Measurements from ENCODE around the gene TASP1. TPM values are rescaled to one million over a fixed set of nuclear protein-coding genes. Genes with fewer than 3 reads are reported as not detected.

Gene TASP1
- total and polyA plus RNA-seq, 10 of the 15 experiments (the other 5 are each of a cell fraction or from before 2014, with no cell fraction given) = 7.4 to 17.8 (median 10.5) TPM

DNA sequence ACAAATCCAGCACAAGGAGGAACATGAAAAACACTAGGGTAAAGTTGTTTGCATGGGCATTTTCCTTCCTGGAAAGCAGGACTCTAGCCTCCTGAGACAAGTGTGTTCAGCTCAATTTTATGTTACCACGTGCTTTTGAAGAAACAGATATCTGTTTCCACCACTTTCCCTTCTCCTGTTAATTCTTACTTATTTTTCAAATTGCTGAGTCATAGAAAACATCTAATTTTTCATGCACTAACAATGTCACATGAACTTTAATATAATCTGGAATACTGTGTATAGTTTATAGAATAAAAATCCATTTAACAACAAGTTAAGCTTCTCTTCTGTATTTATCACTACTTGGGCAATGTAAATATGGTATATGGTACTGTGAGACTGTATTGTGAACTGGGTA is 243.5 kb downstream of the TASP1 start:
- intact Hi-C loops (cut with micrococcal nuclease; ENCODE audit: unreplicated experiment) (no loop called here), in situ Hi-C loops (cut with MboI) (no loop called here)
- no peak for ATAC-seq
- no TSS peak for BruUV-seq (replicated peaks)
- Histone ChIP-seq H3K9ac (ENCODE audit: control insufficient read depth, insufficient read depth, low read length) (no peak overlapping the region), H3K27ac (ENCODE audit: control insufficient read depth, insufficient read depth) (no peak overlapping the region), H3K4me1 (ENCODE audit: control insufficient read depth, insufficient read depth, low read length) (no peaks in the 10 kb centered on the region), H2AFZ (ENCODE audit: control insufficient read depth, low read depth, low read length) (no peak overlapping the region), H3K36me3 (ENCODE audit: control insufficient read depth in 2 of 2, insufficient read depth in 2 of 2, low read length in 1 of 2) (no peaks in the 10 kb centered on the region), H4K20me1 (ENCODE audit: control insufficient read depth, insufficient read depth) (no peaks in the 10 kb centered on the region), H3K9me3 (replicated peaks; ENCODE audit: control insufficient read depth, insufficient read depth, low read length) (no peaks in the 10 kb centered on the region), H3K27me3 (replicated peaks in 1 of 2; ENCODE audit: control insufficient read depth in 2 of 2, insufficient read depth in 2 of 2, low read length in 1 of 2) (no peaks in the 10 kb centered on the region), H3K4me2 (ENCODE audit: control insufficient read depth, insufficient read depth) (no peak overlapping the region), H3K4me3 (no peak overlapping the region), H3K79me2 (ENCODE audit: control insufficient read depth, insufficient read depth, low read length) (no peaks in the 10 kb centered on the region)
- DNase-seq (ENCODE audit: low read depth, low spot score) = no peak
- no peak for FAIRE-seq
- CTCF ChIA-PET = interaction anchor here (0.8 to 1.0 kb wide), 3 partner anchors 9 to 152 kb away, joined by 3 to 4 read pairs (median 4); no protein-coding TSS in a partner anchor
- RAD21 ChIA-PET (ENCODE audit: unreplicated experiment) = no interaction called here
- SMC1A ChIA-PET (ENCODE audit: uncharacterized antibody, unreplicated experiment) = interaction anchor here (0.6 to 1.5 kb wide), 4 partner anchors 9 to 151 kb away, joined by 3 read pairs; no protein-coding TSS in a partner anchor
- 0% methylated on average over 1 of the region's 1 CpG for WGBS (ENCODE audit: insufficient coverage, insufficient replicate concordance, low lambda C conversion rate, missing lambda C conversion rate)
- POLR2A ChIA-PET = no interaction called here
- TF ChIP-seq SIN3A (IDR thresholded peaks at IDR 0.05; ENCODE audit: low read depth, low read length) = no peak
- no peak for TF ChIP-seq GABPA (IDR thresholded peaks at IDR 0.05; ENCODE audit: low read depth)
- no peak for TF ChIP-seq NR2C1 (IDR thresholded peaks at IDR 0.05)
- TF ChIP-seq, protein P1, sequence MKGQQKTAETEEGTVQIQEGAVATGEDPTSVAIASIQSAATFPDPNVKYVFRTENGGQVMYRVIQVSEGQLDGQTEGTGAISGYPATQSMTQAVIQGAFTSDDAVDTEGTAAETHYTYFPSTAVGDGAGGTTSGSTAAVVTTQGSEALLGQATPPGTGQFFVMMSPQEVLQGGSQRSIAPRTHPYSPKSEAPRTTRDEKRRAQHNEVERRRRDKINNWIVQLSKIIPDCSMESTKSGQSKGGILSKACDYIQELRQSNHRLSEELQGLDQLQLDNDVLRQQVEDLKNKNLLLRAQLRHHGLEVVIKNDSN (IDR thresholded peaks at IDR 0.05; ENCODE audit: borderline replicate concordance, extremely low read length, insufficient read depth, low read depth, low read length) = no peak
- no peak for TF ChIP-seq CEBPB (IDR thresholded peaks at IDR 0.05; ENCODE audit: borderline replicate concordance in 1 of 2, low read depth in 2 of 2, low read length in 2 of 2)
- no peak for TF ChIP-seq EP300 (IDR thresholded peaks at IDR 0.05; ENCODE audit: borderline replicate concordance in 1 of 2, control insufficient read depth in 1 of 2, low read depth in 2 of 2, low read length in 2 of 2)
- TF ChIP-seq LARP7 (IDR thresholded peaks at IDR 0.05) = no peak
- no peak for TF ChIP-seq NFXL1 (IDR thresholded peaks at IDR 0.05; ENCODE audit: borderline replicate concordance)
- TF ChIP-seq NFIC (IDR thresholded peaks at IDR 0.05; ENCODE audit: low read depth, low read length) = no peak
- TF ChIP-seq, protein P2, sequence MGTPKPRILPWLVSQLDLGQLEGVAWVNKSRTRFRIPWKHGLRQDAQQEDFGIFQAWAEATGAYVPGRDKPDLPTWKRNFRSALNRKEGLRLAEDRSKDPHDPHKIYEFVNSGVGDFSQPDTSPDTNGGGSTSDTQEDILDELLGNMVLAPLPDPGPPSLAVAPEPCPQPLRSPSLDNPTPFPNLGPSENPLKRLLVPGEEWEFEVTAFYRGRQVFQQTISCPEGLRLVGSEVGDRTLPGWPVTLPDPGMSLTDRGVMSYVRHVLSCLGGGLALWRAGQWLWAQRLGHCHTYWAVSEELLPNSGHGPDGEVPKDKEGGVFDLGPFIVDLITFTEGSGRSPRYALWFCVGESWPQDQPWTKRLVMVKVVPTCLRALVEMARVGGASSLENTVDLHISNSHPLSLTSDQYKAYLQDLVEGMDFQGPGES (IDR thresholded peaks at IDR 0.05) = no peak
- TF ChIP-seq PAX5 (IDR thresholded peaks at IDR 0.05; ENCODE audit: borderline replicate concordance, low read depth, low read length) = no peak
- TF ChIP-seq SMAD5 (IDR thresholded peaks at IDR 0.05; ENCODE audit: low read depth) = no peak
- TF ChIP-seq, protein P3, sequence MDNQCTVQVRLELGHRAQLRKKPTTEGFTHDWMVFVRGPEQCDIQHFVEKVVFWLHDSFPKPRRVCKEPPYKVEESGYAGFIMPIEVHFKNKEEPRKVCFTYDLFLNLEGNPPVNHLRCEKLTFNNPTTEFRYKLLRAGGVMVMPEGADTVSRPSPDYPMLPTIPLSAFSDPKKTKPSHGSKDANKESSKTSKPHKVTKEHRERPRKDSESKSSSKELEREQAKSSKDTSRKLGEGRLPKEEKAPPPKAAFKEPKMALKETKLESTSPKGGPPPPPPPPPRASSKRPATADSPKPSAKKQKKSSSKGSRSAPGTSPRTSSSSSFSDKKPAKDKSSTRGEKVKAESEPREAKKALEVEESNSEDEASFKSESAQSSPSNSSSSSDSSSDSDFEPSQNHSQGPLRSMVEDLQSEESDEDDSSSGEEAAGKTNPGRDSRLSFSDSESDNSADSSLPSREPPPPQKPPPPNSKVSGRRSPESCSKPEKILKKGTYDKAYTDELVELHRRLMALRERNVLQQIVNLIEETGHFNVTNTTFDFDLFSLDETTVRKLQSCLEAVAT (IDR thresholded peaks at IDR 0.05) = no peak
- TF ChIP-seq BMI1 (IDR thresholded peaks at IDR 0.05; ENCODE audit: borderline replicate concordance) = no peak
- no peak for TF ChIP-seq FOXM1 (IDR thresholded peaks at IDR 0.05; ENCODE audit: low read depth, low read length)
- TF ChIP-seq, protein P4, sequence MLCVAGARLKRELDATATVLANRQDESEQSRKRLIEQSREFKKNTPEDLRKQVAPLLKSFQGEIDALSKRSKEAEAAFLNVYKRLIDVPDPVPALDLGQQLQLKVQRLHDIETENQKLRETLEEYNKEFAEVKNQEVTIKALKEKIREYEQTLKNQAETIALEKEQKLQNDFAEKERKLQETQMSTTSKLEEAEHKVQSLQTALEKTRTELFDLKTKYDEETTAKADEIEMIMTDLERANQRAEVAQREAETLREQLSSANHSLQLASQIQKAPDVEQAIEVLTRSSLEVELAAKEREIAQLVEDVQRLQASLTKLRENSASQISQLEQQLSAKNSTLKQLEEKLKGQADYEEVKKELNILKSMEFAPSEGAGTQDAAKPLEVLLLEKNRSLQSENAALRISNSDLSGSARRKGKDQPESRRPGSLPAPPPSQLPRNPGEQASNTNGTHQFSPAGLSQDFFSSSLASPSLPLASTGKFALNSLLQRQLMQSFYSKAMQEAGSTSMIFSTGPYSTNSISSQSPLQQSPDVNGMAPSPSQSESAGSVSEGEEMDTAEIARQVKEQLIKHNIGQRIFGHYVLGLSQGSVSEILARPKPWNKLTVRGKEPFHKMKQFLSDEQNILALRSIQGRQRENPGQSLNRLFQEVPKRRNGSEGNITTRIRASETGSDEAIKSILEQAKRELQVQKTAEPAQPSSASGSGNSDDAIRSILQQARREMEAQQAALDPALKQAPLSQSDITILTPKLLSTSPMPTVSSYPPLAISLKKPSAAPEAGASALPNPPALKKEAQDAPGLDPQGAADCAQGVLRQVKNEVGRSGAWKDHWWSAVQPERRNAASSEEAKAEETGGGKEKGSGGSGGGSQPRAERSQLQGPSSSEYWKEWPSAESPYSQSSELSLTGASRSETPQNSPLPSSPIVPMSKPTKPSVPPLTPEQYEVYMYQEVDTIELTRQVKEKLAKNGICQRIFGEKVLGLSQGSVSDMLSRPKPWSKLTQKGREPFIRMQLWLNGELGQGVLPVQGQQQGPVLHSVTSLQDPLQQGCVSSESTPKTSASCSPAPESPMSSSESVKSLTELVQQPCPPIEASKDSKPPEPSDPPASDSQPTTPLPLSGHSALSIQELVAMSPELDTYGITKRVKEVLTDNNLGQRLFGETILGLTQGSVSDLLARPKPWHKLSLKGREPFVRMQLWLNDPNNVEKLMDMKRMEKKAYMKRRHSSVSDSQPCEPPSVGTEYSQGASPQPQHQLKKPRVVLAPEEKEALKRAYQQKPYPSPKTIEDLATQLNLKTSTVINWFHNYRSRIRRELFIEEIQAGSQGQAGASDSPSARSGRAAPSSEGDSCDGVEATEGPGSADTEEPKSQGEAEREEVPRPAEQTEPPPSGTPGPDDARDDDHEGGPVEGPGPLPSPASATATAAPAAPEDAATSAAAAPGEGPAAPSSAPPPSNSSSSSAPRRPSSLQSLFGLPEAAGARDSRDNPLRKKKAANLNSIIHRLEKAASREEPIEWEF (IDR thresholded peaks at IDR 0.05; ENCODE audit: insufficient replicate concordance, low read depth, low read length) = no peak

Data from GM12878 (cell line).